Endothelial cell of umbilical vein (primary cell): Measurements from ENCODE around the gene KCNG1. TPM values are rescaled to one million over a fixed set of nuclear protein-coding genes. Genes with fewer than 3 reads are reported as not detected.
A peak's percentile ranks its signal among the peaks of the same experiment; 100 is the strongest.

Experiments
- Bru-seq: library from RNA; stranded (reverse); fragments of 400-500 nt; gene quantifications from one replicate; lab custom pipeline; 2021; lab: Mats Ljungman, UMichigan
- BruChase-seq, 2 experiments: library from RNA; stranded (reverse); fragments of 400-500 nt; gene quantifications; one replicate each; lab custom pipeline; 2021; lab: Mats Ljungman, UMichigan
- BruUV-seq: library from RNA; stranded (reverse); fragments of 400-500 nt; replicated peaks from 2 replicates; lab custom pipeline; 2021; lab: Mats Ljungman, UMichigan
- CTCF ChIA-PET: fragments of 300-600, 350-600 bp; sonication (Branson Sonifier 250); formaldehyde crosslinking; loops from one replicate; lab custom pipeline; 2021; ENCODE audit warnings: antibody characterized with exemption, inconsistent platforms; lab: Charles Lee
- POLR2A ChIA-PET: fragments of 300-600, 350-600 bp; sonication (Branson Sonifier 250); formaldehyde crosslinking; loops from one replicate; lab custom pipeline; 2021; ENCODE audit warnings: antibody characterized with exemption, inconsistent platforms; lab: Charles Lee
- DNase-seq: peaks from one replicate; pipeline ENCODE4 v3.0.0-alpha.2; 2011; ENCODE audit warnings: low read depth, low spot score
- FAIRE-seq: peaks from 2 replicates; lab custom pipeline; 2011; peaks lifted over from hg19 to GRCh38; lab: Jason Lieb, UNC
- H2AFZ ChIP-seq: 2 replicates; pipeline ENCODE4 v1.6.0; 2012; ENCODE audit warnings: low read depth, low read length, control low read depth, inconsistent platforms
- H3K27ac ChIP-seq: 2 replicates; pipeline ENCODE4 v1.5.1; 2011; ENCODE audit warnings: low read depth, mild to moderate bottlenecking, control low read depth, low read length, moderate library complexity; ENCODE audit not compliant: insufficient read depth
- H3K27me3 ChIP-seq, 2 experiments: 2 replicates each; pipeline versions ENCODE4 v1.6.0 to v1.6.1; 2011; ENCODE audit warnings: low read length in 2 of 2, mixed read lengths in 1 of 2; ENCODE audit not compliant: control insufficient read depth in 2 of 2, insufficient read depth in 2 of 2
- H3K36me3 ChIP-seq, 2 experiments: 2 replicates in 1 of 2; 3 replicates in 1 of 2; pipeline ENCODE4 v1.5.1; 2011; ENCODE audit warnings: low read length in 2 of 2, mild to moderate bottlenecking in 1 of 2, moderate library complexity in 1 of 2; ENCODE audit not compliant: control insufficient read depth in 2 of 2, insufficient read depth in 2 of 2; ENCODE audit errors: extremely low read depth in 1 of 2
- H3K4me1 ChIP-seq: 3 replicates; pipeline ENCODE4 v1.5.1; 2011; ENCODE audit warnings: mild to moderate bottlenecking, low read length; ENCODE audit not compliant: control insufficient read depth, insufficient read depth; ENCODE audit errors: extremely low read depth
- H3K4me2 ChIP-seq: 2 replicates; pipeline ENCODE4 v1.6.1; 2011; ENCODE audit warnings: low read length, control low read depth, mixed read lengths; ENCODE audit not compliant: insufficient read depth
- H3K4me3 ChIP-seq, 3 experiments: fragments of 200-600 bp in 1 of 3; sonication (generic), shearing (Covaris generic) in 1 of 3; replicated peaks in 1 of 3; 2 replicates each; pipeline ENCODE4 v1.5.1; 2011 to 2016; ENCODE audit warnings: control low read depth in 3 of 3, low read length in 3 of 3, mild to moderate bottlenecking in 2 of 3, inconsistent platforms in 1 of 3, low read depth in 1 of 3, moderate library complexity in 1 of 3; ENCODE audit not compliant: insufficient read depth in 1 of 3
- H3K79me2 ChIP-seq: 2 replicates; pipeline ENCODE4 v1.6.0; 2012; ENCODE audit warnings: low read length, inconsistent platforms; ENCODE audit not compliant: control insufficient read depth, insufficient read depth
- H3K9ac ChIP-seq: replicated peaks from 2 replicates; pipeline ENCODE3; 2011; ENCODE audit warnings: low read length, control low read depth; ENCODE audit not compliant: insufficient read depth; ENCODE audit errors: extremely low read depth
- H3K9me1 ChIP-seq: replicated peaks from 3 replicates; pipeline ENCODE4 v1.6.0; 2011; ENCODE audit warnings: mild to moderate bottlenecking, low read length; ENCODE audit not compliant: control insufficient read depth, insufficient read depth; ENCODE audit errors: extremely low read depth
- H3K9me3 ChIP-seq: replicated peaks from 2 replicates; pipeline ENCODE4 v1.5.1; 2012; ENCODE audit warnings: low read length, inconsistent platforms; ENCODE audit not compliant: control insufficient read depth, insufficient read depth
- H4K20me1 ChIP-seq: replicated peaks from 2 replicates; pipeline ENCODE3; 2011; ENCODE audit warnings: mild to moderate bottlenecking, low read length; ENCODE audit not compliant: control insufficient read depth, insufficient read depth; ENCODE audit errors: extremely low read depth
- CTCF ChIP-seq, 2 donors: IDR thresholded peaks; 1 replicate in 1 of 2; 2 replicates in 1 of 2; pipeline ENCODE4 v1.5.1; 2011; ENCODE audit warnings: low read length in 2 of 2, mild to moderate bottlenecking in 2 of 2, moderate library complexity in 2 of 2, control low read depth in 1 of 2, inconsistent platforms in 1 of 2, low read depth in 1 of 2; ENCODE audit not compliant: insufficient read depth in 1 of 2; ENCODE audit errors: extremely low read depth in 1 of 2
- EZH2 ChIP-seq: IDR thresholded peaks from 2 replicates; pipeline ENCODE4 v1.6.1; 2012; ENCODE audit warnings: borderline replicate concordance, low read depth, mild to moderate bottlenecking, moderate library complexity, low read length, inconsistent platforms; ENCODE audit not compliant: severe bottlenecking
- FOS ChIP-seq: IDR thresholded peaks from 2 replicates; pipeline ENCODE4 v1.6.1; 2011; ENCODE audit warnings: mild to moderate bottlenecking, low read length, moderate library complexity, borderline replicate concordance; ENCODE audit not compliant: insufficient read depth
- GATA2 ChIP-seq: IDR thresholded peaks from 2 replicates; pipeline ENCODE4 v1.7.0; 2011; ENCODE audit warnings: low read depth, mild to moderate bottlenecking, moderate library complexity, mixed read lengths, low read length; ENCODE audit not compliant: insufficient read length, insufficient read depth
- JUN ChIP-seq: IDR thresholded peaks from 2 replicates; pipeline ENCODE4 v1.6.1; 2011; ENCODE audit warnings: borderline replicate concordance, low read depth; ENCODE audit not compliant: insufficient read length, insufficient read depth
- MAX ChIP-seq: IDR thresholded peaks from 2 replicates; pipeline ENCODE4 v1.6.1; 2011; ENCODE audit not compliant: insufficient read depth, insufficient read length
- MYC ChIP-seq: IDR thresholded peaks from one replicate; pipeline ENCODE4 v1.6.1; 2011; ENCODE audit warnings: mild to moderate bottlenecking, low read depth, low read length
- POLR2A ChIP-seq: IDR thresholded peaks from 2 replicates; pipeline ENCODE4 v1.6.1; 2012; ENCODE audit warnings: low read depth, mild to moderate bottlenecking, control low read depth, low read length
- POLR2AphosphoS5 ChIP-seq: IDR thresholded peaks from 2 replicates; pipeline ENCODE4 v1.6.1; 2012; ENCODE audit warnings: low read depth, mild to moderate bottlenecking, control low read depth, low read length, moderate library complexity; ENCODE audit not compliant: insufficient read depth
- dilution Hi-C: fragments of 300-500 bp; cut with MboI; formaldehyde crosslinking; loops from one replicate; pipeline ENCODE4 v1.15.0; 2019; ENCODE audit warnings: low sequenced_read_pairs; ENCODE audit not compliant: extremely low pct_ligation_motif_present
- intact Hi-C: fragments of 100-400 bp; cut with micrococcal nuclease; formaldehyde crosslinking; loops from one replicate; pipeline ENCODE4 v1.10.0; 2022
- long read RNA-seq: library from polyadenylated mRNA; stranded (forward); transcript quantifications from one replicate; pipeline ENCODE4 v2.0.0, GENCODE V29; 2021
- polyA minus RNA-seq, 3 experiments: library from RNA; depleted of rRNA, polyadenylated mRNA; stranded (reverse); fragments of >200 nt; gene quantifications; 1 replicate in 1 of 3; 2 replicates in 2 of 3; pipeline ENCODE4 v1.2.3, GENCODE V29; 2011
- polyA plus RNA-seq, 4 experiments: library from polyadenylated mRNA; depleted of rRNA in 3 of 4; stranded (reverse) in 3 of 4; unstranded in 1 of 4; fragments of >200 nt; gene quantifications; 2 replicates each; pipeline versions ENCODE4 v1.2.1 to v1.2.3, GENCODE V29; 2011 to 2012; ENCODE audit warnings: missing spikeins in 1 of 4
- total RNA-seq: library from RNA; stranded (reverse); gene quantifications from 2 replicates; pipeline ENCODE4 v1.2.3, GENCODE V29; 2021

The KCNG1 gene
- total RNA-seq, result 0.37 and 1.1 TPM in 2 replicates
- polyA plus RNA-seq, result 0.22 and 0.24 TPM in 2 replicates
- 0.14 and 0.17 TPM in 2 replicates for polyA plus RNA-seq (2011; cell fraction: cytosol; rRNA removed)
- polyA plus RNA-seq (2011; cell fraction: nucleus; rRNA removed), result 0.08 and 0.46 TPM in 2 replicates
- polyA plus RNA-seq (2012), result 0.78 and 0.97 TPM in 2 replicates
- polyA minus RNA-seq, result 0.19 TPM in 1 of 2 replicates, not detected in the other
- polyA minus RNA-seq (2011; cell fraction: cytosol; rRNA and poly(A)+ RNA removed), result not detected
- not detected in 2 replicates for polyA minus RNA-seq (2011; cell fraction: nucleus; rRNA and poly(A)+ RNA removed)
- Bru-seq, nascent RNA, result percentile 23 among the genes with signal in this experiment
- BruChase-seq, experiment 1, labeled RNA remaining after a 6-hour chase, result percentile 13 among the genes with signal in this experiment
- percentile 16 among the genes with signal in this experiment for BruChase-seq, experiment 2, labeled RNA remaining after a 2-hour chase
- long read RNA-seq, partial matches to known transcripts, result 0 of 3 reads
- long read RNA-seq, other reads (novel, unspliced or antisense), result 2 of 3 reads

GRCh38 chr20:51022803-51023616 lies at the start of gene KCNG1:
Gene KCNG1, minus strand, starts transcription at chr20:51023107. Its CDS starts 12,769 bp downstream, at chr20:51010338.
- Histone ChIP-seq H2AFZ (peak within 1 kb of the TSS; percentile 81), H3K4me3 (peak within 1 kb of the TSS; percentile 17 to 30 (median 30)), H3K36me3 (no peaks in the 10 kb centered on the region), H3K4me2 (peak within 1 kb of the TSS; percentile 53), H3K27me3 (peaks cover 53 to 62% of the 10 kb centered on the region in 2 experiments), H3K27ac (no peak within 1 kb of the TSS), H3K9ac (no peak within 1 kb of the TSS), H4K20me1 (no peaks in the 10 kb centered on the region), H3K9me3 (no peaks in the 10 kb centered on the region), H3K79me2 (no peaks in the 10 kb centered on the region), H3K4me1 (peaks cover 6% of the 10 kb centered on the region), H3K9me1 (no peaks in the 10 kb centered on the region)
- dilution Hi-C loops, result no loop called here
- intact Hi-C loops, result no loop called here
- DNase-seq, result peak; percentile 57
- no peak for TF ChIP-seq JUN
- TF ChIP-seq EZH2, result peak; percentile 72
- no TSS peak for BruUV-seq
- ChIA-PET POLR2A (no interaction called here), CTCF (no interaction called here)
- peak; percentile 62 for FAIRE-seq

- ChIA-PET POLR2A (no interaction called here), CTCF (no interaction called here)
- DNase-seq (no peak), FAIRE-seq (no peak)
- H3K27me3 ChIP-seq, result peaks cover 0 to 10% of the 10 kb centered on the region in 2 experiments
- TF ChIP-seq MAX (no peak), CTCF (IDR thresholded peaks at IDR 0.05; ENCODE audit: extremely low read depth in 1 of 2, insufficient read depth in 1 of 2, low read depth in 1 of 2, low read length in 2 of 2) (no peak), GATA2 (no peak), FOS (no peak), MYC (no peak), POLR2AphosphoS5 (no peak), JUN (no peak), EZH2 (no peak), POLR2A (no peak)
- H3K9me1 ChIP-seq, result no peaks in the 10 kb centered on the region
- intact Hi-C loops (no loop called here), dilution Hi-C loops (no loop called here)
- H3K36me3 ChIP-seq, result no peaks in the 10 kb centered on the region
- H2AFZ ChIP-seq, result no peak overlapping the region
- BruUV-seq, result no TSS peak
- no peaks in the 10 kb centered on the region for H3K4me1 ChIP-seq
- H3K9me3 ChIP-seq, result no peaks in the 10 kb centered on the region
- no peaks in the 10 kb centered on the region for H4K20me1 ChIP-seq
- H3K4me3 ChIP-seq, result no peak overlapping the region
- no peak overlapping the region for H3K4me2 ChIP-seq
- H3K79me2 ChIP-seq, result no peaks in the 10 kb centered on the region
- no peak overlapping the region for H3K9ac ChIP-seq
- H3K27ac ChIP-seq, result no peak overlapping the region
Measured at GRCh38 chr20:51070621-51071020, 47.7 kb upstream of the KCNG1 start.
